K562 (cell line): ENCODE measurements around the gene PNRC2. TPM values are rescaled to one million over a fixed set of nuclear protein-coding genes. Genes with fewer than 3 reads are reported as not detected.

ENCODE experiments used
- ATAC-seq: fragments of 200-7000 bp; cut with Tn5 transposase; 3 replicates; pipeline ENCODE4 v1.9.1; 2020; ENCODE audit warnings: moderate library complexity
- BruUV-seq: library from RNA; stranded (reverse); fragments of 400-500 nt; replicated peaks from 2 replicates; lab custom pipeline; 2021; lab: Mats Ljungman, UMichigan
- CTCF ChIA-PET: fragments of 300-600 bp; formaldehyde crosslinking; extraction: SDS; loops from one replicate; lab custom pipeline; 2021; ENCODE audit warnings: low intra/inter-chr PET ratio; lab: Yijun Ruan, JAX
- POLR2A ChIA-PET: fragments of 300-600, 350-650 bp; sonication (Branson Sonifier 250); formaldehyde crosslinking; extraction: SDS; loops from one replicate; lab custom pipeline; 2021; ENCODE audit warnings: antibody characterized with exemption, inconsistent platforms; lab: Yijun Ruan, JAX
- DNase-seq, 4 experiments: peaks; one replicate each; pipeline versions ENCODE4 v3.0.0 to v3.0.0-alpha.2; 2011 to 2018; ENCODE audit warnings: low spot score in 3 of 4, mixed read lengths in 3 of 4; ENCODE audit errors: extremely low read depth in 1 of 4
- FAIRE-seq: peaks from 2 replicates; lab custom pipeline; 2011; peaks lifted over from hg19 to GRCh38; lab: Jason Lieb, UNC
- H2AFZ ChIP-seq: 2 replicates; pipeline ENCODE4 v1.6.0; 2011; ENCODE audit warnings: low read depth, low read length, control low read depth, inconsistent platforms
- H3K27ac ChIP-seq: fragments of 200-600 bp; 3 replicates; pipeline ENCODE4 v1.8.0; 2011; ENCODE audit warnings: low read depth, mild to moderate bottlenecking, control low read depth, inconsistent platforms, low read length, moderate library complexity, mixed read lengths; ENCODE audit errors: extremely low read depth
- H3K27me3 ChIP-seq, 2 experiments: fragments of 300-600 bp in 1 of 2; 2 replicates in 1 of 2; 3 replicates in 1 of 2; pipeline versions ENCODE4 v1.6.0 to v1.8.0; 2011; ENCODE audit warnings: inconsistent platforms in 2 of 2, low read length in 2 of 2, mild to moderate bottlenecking in 1 of 2, mixed read lengths in 1 of 2, moderate library complexity in 1 of 2; ENCODE audit not compliant: control insufficient read depth in 2 of 2, insufficient read depth in 2 of 2
- H3K36me3 ChIP-seq: fragments of 300-600 bp; 3 replicates; pipeline ENCODE4 v1.8.0; 2011; ENCODE audit warnings: mild to moderate bottlenecking, low read length, inconsistent platforms; ENCODE audit not compliant: control insufficient read depth, insufficient read depth
- H3K4me1 ChIP-seq, 2 experiments: fragments of 200-600 bp in 1 of 2; replicated peaks in 1 of 2; 2 replicates in 1 of 2; 3 replicates in 1 of 2; pipeline versions ENCODE4 v1.5.1 to v1.8.0; 2011; ENCODE audit warnings: inconsistent platforms in 2 of 2, low read length in 2 of 2, mild to moderate bottlenecking in 1 of 2, mixed read lengths in 1 of 2, moderate library complexity in 1 of 2; ENCODE audit not compliant: control insufficient read depth in 2 of 2, insufficient read depth in 2 of 2
- H3K4me2 ChIP-seq: 2 replicates; pipeline ENCODE4 v1.6.1; 2011; ENCODE audit warnings: low read length, control low read depth, inconsistent platforms, mixed read lengths; ENCODE audit not compliant: insufficient read depth
- H3K4me3 ChIP-seq: fragments of 200-600 bp; sonication (generic), shearing (Covaris generic); 2 replicates; pipeline ENCODE4 v1.5.1; 2016; ENCODE audit warnings: control low read depth, inconsistent platforms
- H3K79me2 ChIP-seq: fragments of 200-600 bp; 3 replicates; pipeline ENCODE4 v1.8.0; 2011; ENCODE audit warnings: low read length, inconsistent platforms; ENCODE audit not compliant: control insufficient read depth, insufficient read depth
- H3K9ac ChIP-seq, 2 experiments: 2 replicates each; pipeline versions ENCODE4 v1.6.0 to v1.6.1; 2011; ENCODE audit warnings: low read depth in 2 of 2, low read length in 2 of 2, control low read depth in 1 of 2, inconsistent platforms in 1 of 2, mild to moderate bottlenecking in 1 of 2, mixed read lengths in 1 of 2; ENCODE audit not compliant: insufficient read depth in 1 of 2
- H3K9me1 ChIP-seq: one replicate; pipeline ENCODE4 v1.6.0; 2011; ENCODE audit warnings: inconsistent platforms, mild to moderate bottlenecking, low read length, moderate library complexity; ENCODE audit not compliant: control insufficient read depth, insufficient read depth
- H3K9me3 ChIP-seq: replicated peaks from 2 replicates; pipeline ENCODE4 v1.5.1; 2011; ENCODE audit warnings: low read depth, low read length, inconsistent platforms; ENCODE audit not compliant: control insufficient read depth, insufficient read depth
- H4K20me1 ChIP-seq: replicated peaks from 2 replicates; pipeline ENCODE4 v1.6.1; 2011; ENCODE audit warnings: low read length, inconsistent platforms, mixed read lengths; ENCODE audit not compliant: control insufficient read depth, insufficient read depth
- BRF1 ChIP-seq: IDR thresholded peaks from 3 replicates; pipeline ENCODE4 v1.6.1; 2011; ENCODE audit warnings: borderline replicate concordance, mild to moderate bottlenecking; ENCODE audit not compliant: insufficient read length; ENCODE audit errors: extremely low read depth
- C11orf30 ChIP-seq: fragments of 450-650 bp; IDR thresholded peaks from 2 replicates; pipeline ENCODE4 v1.6.1; 2016; ENCODE audit warnings: low read depth, mild to moderate bottlenecking
- GTF2E2 ChIP-seq: fragments of 200-800 bp; sonication (Bioruptor generic); IDR thresholded peaks from 2 replicates; pipeline ENCODE4 v1.6.1; 2016; ENCODE audit warnings: missing genetic modification characterization, missing compliant biosample characterization
- HLTF ChIP-seq: fragments of 450-650 bp; IDR thresholded peaks from 2 replicates; pipeline ENCODE4 v1.6.1; 2016
- HNRNPLL ChIP-seq: fragments of 200-400 bp; formaldehyde crosslinking; IDR thresholded peaks from 2 replicates; pipeline ENCODE4 v1.6.1; 2017; ENCODE audit warnings: low read length, low read depth, mild to moderate bottlenecking; ENCODE audit not compliant: poor library complexity, severe bottlenecking
- SUPT5H ChIP-seq: fragments of 450-650 bp; IDR thresholded peaks from 2 replicates; pipeline ENCODE4 v1.6.1; 2016
- TAF7 ChIP-seq: fragments of 450-650 bp; IDR thresholded peaks from 2 replicates; pipeline ENCODE4 v1.6.1; 2016; ENCODE audit warnings: missing genetic modification characterization, missing compliant biosample characterization
- TCF7 ChIP-seq: sonication (generic); IDR thresholded peaks from 2 replicates; pipeline ENCODE4 v1.6.1; 2016; ENCODE audit warnings: antibody characterized with exemption, borderline replicate concordance
- WGBS: fragments of 100-300 bp; shearing (Covaris generic); methylation state at CpG from one replicate; pipeline ENCODE4 v1.1.6; 2016; ENCODE audit warnings: low coverage, mixed read lengths; ENCODE audit not compliant: insufficient coverage; ENCODE audit errors: missing lambda C conversion rate; 5-methylcytosine and 5-hydroxymethylcytosine counted together
- in situ Hi-C: fragments of 300-500 bp; cut with MboI; formaldehyde crosslinking; loops from 4 replicates; pipeline ENCODE4 v1.15.0; 2018; ENCODE audit warnings: inconsistent platforms, mixed read lengths
- intact Hi-C: fragments of 100-400 bp; cut with micrococcal nuclease; formaldehyde crosslinking; loops from 2 replicates; pipeline ENCODE4 v1.14.2; 2022
- polyA plus RNA-seq, 8 experiments: library from polyadenylated mRNA; depleted of rRNA in 4 of 8; stranded (reverse) in 5 of 8; unstranded in 3 of 8; fragments of >200 nt; fragmentation: Nextera tagmentation in 2 of 8; fragmentation: Illumina TruSeq in 1 of 8; extraction: Ambion mirVana in 2 of 8; extraction: Trizol in 1 of 8; gene quantifications; 2 replicates each; pipeline versions ENCODE4 v1.2.1 to v1.2.3, GENCODE V29; 2011 to 2014; ENCODE audit warnings: inconsistent platforms in 1 of 8, missing spikeins in 1 of 8
- total RNA-seq, 7 experiments: library from RNA; depleted of rRNA in 6 of 7; stranded (reverse); fragments of >200 nt in 6 of 7; fragmentation: Illumina TruSeq in 2 of 7; extraction: Trizol in 2 of 7; gene quantifications; 2 replicates each; pipeline versions ENCODE4 v1.2.1 to v1.2.3, GENCODE V29; 2011 to 2021; ENCODE audit warnings: low replicate concordance in 1 of 7
- TF ChIP-seq, protein P1 (sequence below): fragments of 450-650 bp; IDR thresholded peaks from 2 replicates; pipeline ENCODE4 v1.6.1; 2016; ENCODE audit warnings: low read depth, mild to moderate bottlenecking, moderate library complexity

Gene PNRC2
- total and polyA plus RNA-seq, 9 of the 15 experiments (the other 6 are each of a cell fraction or from before 2014, with no cell fraction given), result 127 to 303 (median 203) TPM

DNA sequence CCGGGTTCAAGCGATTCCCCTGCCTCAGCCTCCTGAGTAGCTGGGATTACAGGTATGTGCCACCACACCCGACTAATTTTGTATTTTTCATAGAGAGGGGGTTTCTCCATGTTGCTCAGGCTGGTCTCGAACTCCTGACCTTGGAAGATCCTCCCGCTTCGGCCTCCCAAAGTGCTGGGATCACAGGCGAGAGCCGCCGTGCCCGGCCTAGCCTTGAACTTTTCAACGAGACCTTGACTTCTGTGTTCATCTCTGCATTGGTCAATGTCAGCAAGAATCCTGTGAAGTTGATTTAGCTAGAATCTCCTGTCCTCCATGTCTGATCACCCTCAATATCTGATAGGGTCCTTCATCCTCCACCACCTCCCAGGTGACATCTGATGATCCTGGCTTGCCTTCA lies 35.0 kb upstream of the PNRC2 start:
- no TSS peak for BruUV-seq
- 73% methylated on average over 11 of the region's 11 CpGs for WGBS
- intact Hi-C loops (no loop called here), in situ Hi-C loops (no loop called here)
- peaks cover 7 to 17% of the 10 kb centered on the region in 2 experiments for H3K4me1 ChIP-seq
- FAIRE-seq (no peak), ATAC-seq (no peak), DNase-seq (no peak)
- POLR2A ChIA-PET, result interaction anchor here (0.5 to 2.0 kb wide), 3 partner anchors 9 to 1603 kb away, joined by 3 to 5 read pairs (median 3); no protein-coding TSS in a partner anchor
- no peak overlapping the region for H2AFZ ChIP-seq
- no peaks in the 10 kb centered on the region for H3K27me3 ChIP-seq
- H3K4me3 ChIP-seq, result no peak overlapping the region
- H4K20me1 ChIP-seq, result no peaks in the 10 kb centered on the region
- H3K9me3 ChIP-seq, result no peaks in the 10 kb centered on the region
- H3K9me1 ChIP-seq, result no peaks in the 10 kb centered on the region
- TF ChIP-seq BRF1 (no peak), SUPT5H (no peak), TAF7 (no peak), GTF2E2 (tag) (no peak), C11orf30 (no peak), TCF7 (no peak), HLTF (no peak), HNRNPLL (no peak)
- TF ChIP-seq, protein P1, sequence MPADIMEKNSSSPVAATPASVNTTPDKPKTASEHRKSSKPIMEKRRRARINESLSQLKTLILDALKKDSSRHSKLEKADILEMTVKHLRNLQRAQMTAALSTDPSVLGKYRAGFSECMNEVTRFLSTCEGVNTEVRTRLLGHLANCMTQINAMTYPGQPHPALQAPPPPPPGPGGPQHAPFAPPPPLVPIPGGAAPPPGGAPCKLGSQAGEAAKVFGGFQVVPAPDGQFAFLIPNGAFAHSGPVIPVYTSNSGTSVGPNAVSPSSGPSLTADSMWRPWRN, result no peak
- no peaks in the 10 kb centered on the region for H3K36me3 ChIP-seq
- no peak overlapping the region for H3K4me2 ChIP-seq
- no peak overlapping the region for H3K27ac ChIP-seq
- no peak overlapping the region for H3K9ac ChIP-seq
- H3K79me2 ChIP-seq, result no peaks in the 10 kb centered on the region
- CTCF ChIA-PET, result interaction anchor here (0.6 kb wide), 1 partner anchor 181 kb away, joined by 3 read pairs; no protein-coding TSS in a partner anchor
